Endothelial cell of hepatic sinusoid (primary cell): ENCODE results near the gene PTH.

ENCODE experiments used
- in situ Hi-C: cut with HindIII; loops from 2 replicates; pipeline ENCODE4 v1.10.0; 2017; ENCODE audit warnings: low sequenced_read_pairs

The PTH gene

DNA sequence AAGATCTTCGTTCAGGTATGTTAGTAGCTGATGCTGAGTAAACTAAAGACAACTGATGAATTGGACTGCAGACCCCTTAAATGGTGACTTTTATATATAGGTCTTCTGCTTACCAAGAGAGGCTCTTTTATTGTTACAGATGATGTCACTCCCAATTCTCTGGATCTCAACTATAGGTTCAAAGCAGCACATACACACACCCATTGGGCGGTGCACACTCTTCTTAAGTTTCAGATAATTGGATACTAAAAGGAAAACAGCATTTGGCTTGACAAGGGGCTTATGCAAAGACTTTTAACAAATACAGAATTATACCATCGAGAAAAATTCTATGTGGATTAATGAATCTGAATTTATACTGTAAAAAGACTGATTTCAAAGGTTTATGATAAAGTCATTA lies at the start of gene PTH:
PTH (minus strand) TSS at position 69 of the 400 bp plus-strand sequence. CDS start 3,142 bp downstream, outside the sequence.
- in situ Hi-C loops: no loop called here

DNA sequence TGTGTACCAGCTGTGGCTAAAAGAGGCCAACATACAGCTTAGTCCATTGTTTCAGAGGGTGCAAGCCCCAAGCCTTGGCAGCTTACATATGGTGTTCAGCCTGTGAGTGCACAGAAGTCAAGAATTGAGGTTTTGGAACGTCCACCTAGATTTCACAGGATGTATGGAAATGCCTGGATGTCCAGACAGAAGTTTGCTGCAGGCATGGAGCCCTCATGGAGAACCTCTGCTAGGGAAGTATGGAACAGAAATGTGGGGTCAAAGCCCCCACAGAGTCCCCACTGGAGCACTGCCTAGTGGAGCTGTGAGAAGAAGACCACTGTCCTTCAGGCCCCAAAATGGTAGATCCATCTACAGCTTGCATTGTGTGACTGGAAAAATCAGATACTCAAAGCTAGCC lies 42.2 kb upstream of the PTH start:
- in situ Hi-C loops: no loop called here

DNA sequence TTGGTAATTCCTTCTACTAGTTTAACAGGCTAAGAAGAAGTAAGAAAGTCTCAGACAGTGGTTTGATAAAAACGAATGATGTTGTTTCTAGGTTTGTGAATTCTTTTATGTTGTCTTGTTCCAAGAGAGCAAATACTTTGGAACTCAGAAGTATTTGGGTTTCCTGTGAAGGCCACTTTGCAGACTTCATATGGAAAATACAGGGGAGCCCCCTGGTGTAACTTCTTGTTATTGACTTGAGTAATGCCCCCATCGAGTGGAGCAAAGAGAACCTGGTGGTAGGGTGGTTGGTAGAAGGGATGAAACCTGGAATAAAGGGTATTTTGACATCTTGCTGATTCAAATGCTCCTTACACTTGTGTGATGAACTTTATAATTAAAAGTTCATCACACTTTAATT lies 40.0 kb upstream of the PTH start:
- in situ Hi-C loops: no loop called here

DNA sequence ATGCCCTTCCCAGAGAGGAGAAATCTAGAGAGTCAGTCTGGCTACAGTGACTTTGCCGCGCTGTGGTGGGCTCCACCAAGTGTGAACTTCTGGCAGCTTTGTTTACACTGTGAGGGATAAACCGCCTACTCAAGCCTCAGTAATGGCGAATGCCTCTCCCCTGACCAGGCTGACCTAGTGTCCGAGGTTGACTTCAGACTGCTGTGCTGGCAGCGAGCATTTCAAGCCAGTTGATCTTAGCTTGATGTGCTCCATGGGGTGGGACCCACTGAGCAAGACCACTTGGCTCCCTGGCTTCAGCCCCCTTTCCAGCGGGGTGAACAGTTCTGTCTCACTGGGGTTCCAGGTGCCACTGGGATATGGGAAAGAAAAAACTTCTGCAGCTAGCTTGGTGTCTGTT lies 38.6 kb upstream of the PTH start:
- in situ Hi-C loops: no loop called here

- in situ Hi-C loops: no loop called here
Measured at GRCh38 chr11:13525257-13525656, 29.5 kb upstream of the PTH start.

DNA sequence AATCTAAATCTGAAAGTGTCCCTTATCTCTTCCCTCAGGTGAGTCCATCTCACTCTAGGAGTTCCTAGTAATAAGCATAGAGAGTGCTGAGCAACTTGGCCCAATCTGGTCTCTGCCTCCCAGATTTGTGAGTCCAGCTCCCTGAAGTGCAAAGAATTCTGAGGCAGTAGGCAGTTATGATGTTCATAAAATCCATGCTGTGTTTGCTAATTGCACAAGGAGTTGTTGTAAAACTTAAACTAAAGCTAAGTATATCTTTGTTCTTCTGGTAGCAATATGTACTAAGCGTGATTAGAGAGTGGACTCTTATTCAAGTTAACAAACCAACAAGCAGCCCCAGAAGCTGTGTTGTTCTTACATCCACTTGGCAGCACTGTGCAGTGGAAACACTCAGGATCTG lies 7.6 kb upstream of the PTH start:
- in situ Hi-C loops: no loop called here

GRCh38 chr11:13502492-13502891 lies 6.7 kb upstream of the PTH start:
- in situ Hi-C loops: no loop called here

- in situ Hi-C loops: no loop called here
Measured at GRCh38 chr11:13494051-13494450, 1.7 kb downstream of the PTH start.

- in situ Hi-C loops: loop anchor here (10.0 kb wide), 1 partner anchor 67 kb away; no protein-coding TSS in a partner anchor
Measured at GRCh38 chr11:13487661-13488030, 8.2 kb downstream of the PTH start.

DNA sequence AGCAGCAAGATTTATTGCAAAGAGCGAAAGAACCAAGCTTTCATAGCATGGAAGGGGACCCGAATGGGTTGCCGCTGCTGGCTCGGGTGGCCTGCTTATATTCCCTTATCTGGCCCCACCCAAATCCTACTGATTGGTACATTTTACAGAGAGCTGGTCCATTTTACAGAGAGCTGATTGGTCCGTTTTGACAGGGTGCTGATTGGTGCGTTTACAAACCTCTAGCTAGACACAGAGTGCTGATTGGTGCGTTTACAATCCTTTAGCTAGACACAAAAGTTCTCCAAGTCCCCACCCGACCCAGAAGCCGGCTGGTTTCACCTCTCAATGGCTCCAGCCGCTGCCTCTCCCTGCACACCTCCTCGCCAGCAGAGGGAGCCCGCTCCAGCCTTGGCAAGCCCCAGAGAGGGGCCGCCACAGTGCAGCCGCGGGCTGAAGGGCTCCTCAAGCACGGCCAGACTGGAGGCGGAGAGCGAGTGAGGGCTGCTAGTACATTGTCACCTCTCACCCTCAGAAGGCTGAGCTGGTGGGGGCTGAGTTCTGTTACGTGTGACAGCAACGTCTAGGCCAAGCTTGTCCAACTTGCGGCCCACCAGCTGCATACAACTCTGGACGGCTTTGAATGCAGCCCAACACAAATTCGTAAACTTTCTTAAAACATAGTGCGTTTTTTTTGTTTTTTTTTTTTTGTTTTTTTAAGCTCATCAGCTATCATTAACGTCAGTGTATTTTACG lies 8.7 kb downstream of the PTH start:
- in situ Hi-C loops: loop anchor here (10.0 kb wide), 1 partner anchor 68 kb away; no protein-coding TSS in a partner anchor

- in situ Hi-C loops: loop anchor here (10.0 kb wide), 1 partner anchor 75 kb away; no protein-coding TSS in a partner anchor
Measured at GRCh38 chr11:13480198-13480597, 15.6 kb downstream of the PTH start.

- in situ Hi-C loops: loop anchor here (10.0 kb wide), 1 partner anchor 75 kb away; no protein-coding TSS in a partner anchor
Measured at GRCh38 chr11:13479688-13480087, 16.1 kb downstream of the PTH start.

- in situ Hi-C loops: no loop called here
Measured at GRCh38 chr11:13475091-13475490, 20.7 kb downstream of the PTH start.

DNA sequence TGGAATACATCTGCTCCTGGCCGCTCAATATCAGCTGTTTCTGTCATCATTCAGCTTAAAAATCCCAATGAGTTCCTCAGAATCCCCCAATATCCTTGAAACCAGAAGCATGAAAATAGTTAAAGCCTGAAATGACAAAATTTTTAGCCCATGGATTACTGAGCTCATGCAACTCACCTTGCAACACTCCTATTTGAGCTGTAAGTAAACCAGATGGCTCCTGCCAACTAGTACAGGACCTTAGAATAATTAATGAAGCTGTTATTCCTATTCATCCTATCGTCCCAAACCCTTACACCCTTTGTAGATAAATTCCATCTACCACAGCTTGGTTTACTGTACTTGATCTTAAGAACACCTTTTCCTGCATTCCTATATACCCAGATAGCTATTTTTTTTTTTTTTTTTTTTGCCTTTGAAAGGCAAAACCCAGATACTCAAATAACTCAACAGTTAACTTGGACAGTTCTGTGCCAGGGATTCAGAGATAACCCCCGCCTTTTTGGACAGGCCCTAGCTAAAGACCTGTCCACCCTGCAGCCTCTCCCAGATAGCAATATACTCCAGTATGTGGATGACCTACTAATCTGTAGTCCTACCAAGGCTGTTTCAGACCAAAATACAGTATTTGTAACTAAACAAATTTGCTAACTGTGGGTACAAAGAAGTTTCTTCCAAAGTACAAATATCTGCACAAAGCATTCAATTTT lies 22.6 kb downstream of the PTH start:
- in situ Hi-C loops: no loop called here

- in situ Hi-C loops: loop anchor here (10.0 kb wide), 1 partner anchor 254 kb away; no protein-coding TSS in a partner anchor
Measured at GRCh38 chr11:13468750-13469149, 27.0 kb downstream of the PTH start.

- in situ Hi-C loops: loop anchor here (10.0 kb wide), 1 partner anchor 251 kb away; no protein-coding TSS in a partner anchor
Measured at GRCh38 chr11:13465909-13466371, 29.9 kb downstream of the PTH start.

DNA sequence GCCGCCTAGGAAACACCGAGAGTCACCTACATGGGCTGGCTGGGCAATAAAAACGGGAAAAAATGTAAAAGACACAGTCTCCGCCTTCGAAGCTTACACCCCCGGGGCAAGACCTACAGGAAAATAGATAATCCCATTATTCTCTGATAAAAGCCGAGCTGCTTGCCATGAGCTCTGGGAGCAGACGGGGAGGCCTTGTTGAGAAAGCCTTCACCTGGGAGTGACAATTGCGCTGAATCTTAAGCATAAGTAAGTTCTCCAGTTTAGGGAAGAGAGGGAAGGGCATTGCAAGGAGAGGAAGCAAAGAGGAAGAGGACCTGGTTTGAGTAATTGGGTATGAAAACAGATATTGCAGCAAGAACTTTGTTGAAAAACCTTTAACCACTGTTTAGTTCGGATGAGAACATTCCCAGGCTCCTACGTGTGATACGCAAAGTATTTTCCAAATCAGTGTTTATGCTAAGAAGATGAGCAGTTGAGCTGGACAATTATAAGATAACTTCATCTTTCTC lies 32.0 kb downstream of the PTH start:
- in situ Hi-C loops: loop anchor here (5.0 to 10.0 kb wide), 2 partner anchors 72 to 249 kb away; no protein-coding TSS in a partner anchor

- in situ Hi-C loops: loop anchor here (5.0 to 10.0 kb wide), 2 partner anchors 71 to 248 kb away; no protein-coding TSS in a partner anchor
Measured at GRCh38 chr11:13462901-13463778, 32.7 kb downstream of the PTH start, which contains the start of gene BTBD10. Gene BTBD10 (minus strand): TSS chr11:13463222. CDS start chr11:13445124, 18,098 bp downstream.

- in situ Hi-C loops: loop anchor here (5.0 to 10.0 kb wide), 2 partner anchors 70 to 248 kb away; no protein-coding TSS in a partner anchor
Measured at GRCh38 chr11:13462311-13462900, 33.4 kb downstream of the PTH start.

GRCh38 chr11:13461291-13461690 lies 34.5 kb downstream of the PTH start:
- in situ Hi-C loops: loop anchor here (5.0 to 10.0 kb wide), 2 partner anchors 69 to 246 kb away; no protein-coding TSS in a partner anchor
